H1 (cell line): ENCODE results near the gene LRPPRC.

ENCODE experiments used
- ATF3 ChIP-seq: IDR thresholded peaks from 2 replicates; pipeline ENCODE4 v1.6.1; 2011; ENCODE audit warnings: low read depth, mild to moderate bottlenecking, low read length; ENCODE audit not compliant: insufficient read depth
- CEBPB ChIP-seq: IDR thresholded peaks from 2 replicates; pipeline ENCODE4 v1.6.1; 2012; ENCODE audit warnings: low read depth, low read length
- CTCF ChIP-seq, 3 experiments: IDR thresholded peaks; 1 replicate in 2 of 3; 2 replicates in 1 of 3; pipeline versions ENCODE4 v1.5.1 to v1.6.1; 2011; ENCODE audit warnings: low read length in 3 of 3, mild to moderate bottlenecking in 3 of 3, inconsistent platforms in 2 of 3, low read depth in 1 of 3, moderate library complexity in 1 of 3; ENCODE audit not compliant: insufficient read depth in 1 of 3; ENCODE audit errors: control extremely low read depth in 1 of 3
- GABPA ChIP-seq: IDR thresholded peaks from 2 replicates; pipeline ENCODE4 v1.6.1; 2011; ENCODE audit warnings: mild to moderate bottlenecking, low read length, moderate library complexity, borderline replicate concordance; ENCODE audit not compliant: insufficient read depth
- HDAC2 ChIP-seq, 2 experiments: fragments of 300-600 bp in 1 of 2; sonication (generic) in 1 of 2; IDR thresholded peaks; 2 replicates each; pipeline ENCODE4 v1.6.1; 2011 to 2012; ENCODE audit warnings: low read depth in 2 of 2, low read length in 2 of 2, mild to moderate bottlenecking in 2 of 2, moderate library complexity in 2 of 2, borderline replicate concordance in 1 of 2, inconsistent platforms in 1 of 2
- HDAC6 ChIP-seq: IDR thresholded peaks from one replicate; pipeline ENCODE4 v1.7.1; 2012; ENCODE audit warnings: low read depth, mild to moderate bottlenecking, inconsistent platforms, low read length, moderate library complexity
- JUND ChIP-seq: IDR thresholded peaks from 2 replicates; pipeline ENCODE4 v1.6.1; 2011; ENCODE audit warnings: mild to moderate bottlenecking, improper control_type of control experiment, low read length
- POLR2A ChIP-seq, 2 experiments: IDR thresholded peaks; 1 replicate in 1 of 2; 2 replicates in 1 of 2; pipeline ENCODE4 v1.6.1; 2011; ENCODE audit warnings: low read depth in 2 of 2, low read length in 2 of 2, mild to moderate bottlenecking in 2 of 2; ENCODE audit errors: control extremely low read depth in 1 of 2
- TAF1 ChIP-seq: IDR thresholded peaks from 2 replicates; pipeline ENCODE4 v1.6.1; 2011; ENCODE audit warnings: mild to moderate bottlenecking, low read depth, low read length
- TF ChIP-seq, protein P1 (sequence below): IDR thresholded peaks from 2 replicates; pipeline ENCODE4 v1.6.1; 2012; ENCODE audit warnings: inconsistent platforms

DNA sequence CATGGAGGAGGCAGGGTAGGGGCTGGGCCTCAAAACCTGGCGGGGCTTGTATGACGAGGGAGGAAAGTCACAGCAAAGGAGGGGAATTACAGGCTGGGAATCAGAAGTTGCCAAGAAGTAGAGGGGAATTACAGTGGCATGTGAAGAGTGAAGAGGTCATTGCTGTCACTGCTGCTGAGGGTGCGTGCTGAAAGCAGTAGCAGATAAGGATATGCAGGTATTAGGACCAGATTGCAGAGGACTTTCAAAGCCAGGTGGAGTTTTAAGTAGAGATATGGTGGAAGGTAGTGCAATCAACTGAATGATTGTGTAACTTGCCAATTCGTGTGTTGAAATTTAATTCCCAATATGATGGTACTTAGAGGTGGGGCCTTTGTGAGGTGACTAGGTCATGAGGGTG lies 19.4 kb upstream of the LRPPRC start:
- no peak for TF ChIP-seq CTCF (IDR thresholded peaks at IDR 0.05; ENCODE audit: control extremely low read depth in 1 of 3, insufficient read depth in 1 of 3, low read depth in 1 of 3, low read length in 3 of 3)
- TF ChIP-seq HDAC2 (IDR thresholded peaks at IDR 0.05; ENCODE audit: borderline replicate concordance in 1 of 2, low read depth in 2 of 2, low read length in 2 of 2): no peak
- TF ChIP-seq HDAC6: no peak
- TF ChIP-seq POLR2A (IDR thresholded peaks at IDR 0.05; ENCODE audit: control extremely low read depth in 1 of 2, low read depth in 2 of 2, low read length in 2 of 2): no peak
- no peak for TF ChIP-seq GABPA
- no peak for TF ChIP-seq JUND
- TF ChIP-seq, protein P1, sequence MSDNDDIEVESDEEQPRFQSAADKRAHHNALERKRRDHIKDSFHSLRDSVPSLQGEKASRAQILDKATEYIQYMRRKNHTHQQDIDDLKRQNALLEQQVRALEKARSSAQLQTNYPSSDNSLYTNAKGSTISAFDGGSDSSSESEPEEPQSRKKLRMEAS: no peak
- TF ChIP-seq ATF3: no peak
- TF ChIP-seq TAF1: no peak
- no peak for TF ChIP-seq CEBPB
